Measurements from ENCODE around the gene C15orf40. TPM values are rescaled to one million over a fixed set of nuclear protein-coding genes. Genes with fewer than 3 reads are reported as not detected.
"Not testable (repeated sequence)": the region's sequence is repeated elsewhere in the genome, so short reads cannot be mapped to it uniquely, and the experiment has no call there.

C15orf40 gene
- total RNA-seq, 4 donors from 2014 or later: 18.7 to 37.2 (median 22.9) TPM

DNA sequence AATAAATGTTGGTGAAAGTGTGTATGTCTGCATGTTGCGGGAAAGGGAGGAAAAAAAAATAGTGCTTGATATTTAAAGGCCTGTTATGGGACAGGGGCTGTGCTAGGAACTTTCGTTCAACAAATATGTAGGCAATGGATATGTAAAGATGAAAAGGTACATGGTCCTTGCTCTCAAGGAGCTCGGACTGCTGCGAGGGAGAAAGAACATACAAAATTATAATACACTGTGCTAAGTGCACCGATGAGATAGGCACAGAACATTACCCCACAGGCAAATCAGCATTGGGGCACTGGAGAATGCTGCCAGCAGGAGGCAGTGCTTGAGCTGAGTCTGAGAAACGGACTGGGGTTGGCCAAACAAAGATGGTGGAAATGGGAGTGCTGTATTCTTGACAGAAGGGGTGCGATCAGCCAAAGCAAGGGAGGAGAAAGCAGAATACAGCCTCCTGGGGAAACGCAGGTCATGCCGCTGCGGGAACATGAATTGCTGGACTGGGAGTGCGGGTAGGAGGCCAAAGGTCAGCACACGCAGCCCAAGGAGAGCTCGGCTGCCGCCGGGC, 649 bp downstream of the C15orf40 start:
- Histone ChIP-seq H3K9me3 (no peaks in the 10 kb centered on the region), H3K27me3 (no peaks in the 10 kb centered on the region), H3K4me1 (peaks cover 35% of the 10 kb centered on the region), H3K36me3 (peaks cover 34% of the 10 kb centered on the region), H3K27ac (peak overlapping the region; percentile 91), H3K4me3 (peak overlapping the region; percentile 95)
- TF ChIP-seq, protein P1, sequence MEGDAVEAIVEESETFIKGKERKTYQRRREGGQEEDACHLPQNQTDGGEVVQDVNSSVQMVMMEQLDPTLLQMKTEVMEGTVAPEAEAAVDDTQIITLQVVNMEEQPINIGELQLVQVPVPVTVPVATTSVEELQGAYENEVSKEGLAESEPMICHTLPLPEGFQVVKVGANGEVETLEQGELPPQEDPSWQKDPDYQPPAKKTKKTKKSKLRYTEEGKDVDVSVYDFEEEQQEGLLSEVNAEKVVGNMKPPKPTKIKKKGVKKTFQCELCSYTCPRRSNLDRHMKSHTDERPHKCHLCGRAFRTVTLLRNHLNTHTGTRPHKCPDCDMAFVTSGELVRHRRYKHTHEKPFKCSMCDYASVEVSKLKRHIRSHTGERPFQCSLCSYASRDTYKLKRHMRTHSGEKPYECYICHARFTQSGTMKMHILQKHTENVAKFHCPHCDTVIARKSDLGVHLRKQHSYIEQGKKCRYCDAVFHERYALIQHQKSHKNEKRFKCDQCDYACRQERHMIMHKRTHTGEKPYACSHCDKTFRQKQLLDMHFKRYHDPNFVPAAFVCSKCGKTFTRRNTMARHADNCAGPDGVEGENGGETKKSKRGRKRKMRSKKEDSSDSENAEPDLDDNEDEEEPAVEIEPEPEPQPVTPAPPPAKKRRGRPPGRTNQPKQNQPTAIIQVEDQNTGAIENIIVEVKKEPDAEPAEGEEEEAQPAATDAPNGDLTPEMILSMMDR (IDR thresholded peaks at IDR 0.05): peak; percentile 29 to 74
- TF ChIP-seq POLR2A (IDR thresholded peaks at IDR 0.05): no peak
- 10% methylated on average over 12 of the region's 15 CpGs for WGBS
- peak in 1 of 2 donors; percentile 79 for DNase-seq (ENCODE audit: low spot score in 2 of 2)

DNA sequence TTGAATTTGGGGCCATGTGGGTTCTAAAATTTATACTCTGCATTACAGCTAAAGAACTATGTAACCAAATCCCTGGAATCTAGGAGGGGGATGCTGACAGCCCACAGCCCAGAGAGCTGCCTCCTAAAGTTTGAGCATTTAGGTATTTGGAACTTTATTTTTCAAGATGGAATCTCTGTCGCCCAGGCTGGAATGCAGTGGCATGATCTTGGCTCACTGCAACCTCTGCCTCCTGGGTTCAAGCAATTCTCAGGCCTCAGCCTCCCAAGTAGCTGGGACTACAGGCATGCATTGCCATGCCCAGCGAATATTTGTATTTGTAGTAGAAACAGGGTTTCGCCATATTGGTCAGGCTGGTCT, 10.8 kb downstream of the C15orf40 start:
- peaks cover 14% of the 10 kb centered on the region for H3K36me3 ChIP-seq
- not testable (repeated sequence) for H3K9me3 ChIP-seq; DNase-seq (ENCODE audit: low spot score in 2 of 2); H3K4me1 ChIP-seq; H3K4me3 ChIP-seq; H3K27me3 ChIP-seq; H3K27ac ChIP-seq
- whole genome bisulfite sequencing: 89% methylated on average over 3 of the region's 3 CpGs

DNA sequence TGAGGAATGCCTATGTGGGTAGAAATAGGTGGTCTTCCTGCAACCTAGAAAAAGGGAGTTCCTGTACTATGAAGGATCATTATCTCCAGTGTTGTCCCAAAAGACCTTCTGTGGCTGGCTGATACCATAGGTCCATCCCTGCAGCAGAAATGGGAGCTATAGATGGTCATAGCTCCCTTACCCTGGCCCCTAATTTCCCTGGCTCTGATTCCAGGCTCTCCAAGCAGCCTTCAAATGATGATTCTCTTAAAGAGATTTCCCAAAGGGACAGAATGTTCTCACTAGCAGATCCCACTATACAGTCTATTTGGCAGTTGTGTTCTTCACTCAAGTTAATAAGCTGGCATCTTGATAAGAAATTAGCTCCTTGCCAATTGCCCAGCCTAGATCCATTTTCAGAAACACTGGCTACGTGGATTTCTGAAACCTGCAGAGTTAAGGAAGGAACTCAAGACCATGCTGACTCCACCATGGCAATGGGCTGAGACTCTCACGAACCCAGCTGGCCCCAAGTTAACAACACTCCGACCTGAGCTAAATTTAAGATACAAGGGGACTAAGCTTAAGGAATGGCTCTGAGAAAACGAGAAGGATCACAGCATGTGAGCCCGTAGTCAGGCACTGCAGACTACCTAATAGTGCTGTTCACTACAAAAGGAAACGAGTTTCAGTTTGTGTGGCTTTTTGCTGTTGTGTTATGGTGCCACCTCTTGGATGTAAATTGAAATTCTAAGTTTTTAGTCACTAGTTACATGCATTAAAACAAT, 11.4 kb downstream of the C15orf40 start:
- no peaks in the 10 kb centered on the region for H3K27me3 ChIP-seq
- H3K36me3 ChIP-seq: peaks cover 8% of the 10 kb centered on the region
- no peak overlapping the region for H3K27ac ChIP-seq
- TF ChIP-seq POLR2A (IDR thresholded peaks at IDR 0.05) (no peak), POLR2AphosphoS5 (IDR thresholded peaks at IDR 0.05) (no peak), EP300 (IDR thresholded peaks at IDR 0.05) (no peak)
- TF ChIP-seq, protein P1 (IDR thresholded peaks at IDR 0.05): no peak
- 0% methylated on average over 6 of the region's 6 CpGs for WGBS
- peak overlapping the region; percentile 14 for H3K4me3 ChIP-seq
- no peaks in the 10 kb centered on the region for H3K9me3 ChIP-seq
- H3K4me1 ChIP-seq: peaks cover 8% of the 10 kb centered on the region
- no peak for DNase-seq (ENCODE audit: low spot score in 2 of 2)

DNA sequence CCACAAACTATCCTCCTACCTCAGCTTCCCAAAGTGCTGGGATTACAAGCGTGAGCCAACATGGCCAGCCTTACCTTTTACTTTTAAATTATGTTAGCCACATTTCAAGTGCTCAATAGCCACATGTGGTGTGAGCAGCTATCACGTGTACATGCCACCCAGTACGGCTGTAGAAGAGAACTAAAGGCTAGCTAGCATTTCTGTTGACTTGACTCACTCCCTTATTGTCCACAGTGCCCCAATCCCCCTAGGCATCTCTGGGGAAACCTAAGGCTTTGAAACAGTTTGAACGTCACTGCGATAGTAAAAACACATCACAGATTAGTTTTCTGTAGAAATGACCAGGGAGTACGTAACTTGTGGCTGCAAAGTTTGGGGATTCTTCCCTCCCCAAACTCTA, 12.0 kb downstream of the C15orf40 start:
- TF ChIP-seq, protein P1 (IDR thresholded peaks at IDR 0.05): no peak
- TF ChIP-seq EP300 (IDR thresholded peaks at IDR 0.05) (no peak), POLR2AphosphoS5 (IDR thresholded peaks at IDR 0.05) (no peak), POLR2A (IDR thresholded peaks at IDR 0.05) (no peak)

DNA sequence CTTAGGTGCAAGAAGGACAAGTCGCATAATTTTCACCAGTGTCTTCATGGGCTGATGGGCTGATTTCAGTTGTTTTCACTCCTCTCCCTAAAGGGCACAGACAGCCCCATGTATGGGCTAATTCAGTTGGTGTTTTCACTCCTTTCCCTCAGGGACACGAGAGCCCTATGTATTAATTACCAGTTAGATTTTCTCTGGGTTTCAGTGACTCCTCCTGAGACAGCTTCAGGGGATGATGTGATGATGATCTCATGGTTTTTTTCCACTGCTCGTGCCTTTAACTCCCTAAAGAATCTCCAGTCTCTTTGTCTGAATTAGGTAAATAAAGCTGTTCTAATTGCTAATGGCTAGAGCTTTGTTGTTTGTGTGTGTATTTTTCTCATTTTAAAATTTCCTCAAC, 15.5 kb downstream of the C15orf40 start:
- Histone ChIP-seq H3K27ac (no peak overlapping the region), H3K27me3 (no peaks in the 10 kb centered on the region), H3K36me3 (peaks cover 5% of the 10 kb centered on the region), H3K4me3 (no peak overlapping the region), H3K4me1 (peaks cover 8% of the 10 kb centered on the region), H3K9me3 (no peaks in the 10 kb centered on the region)
- no peak for DNase-seq (ENCODE audit: low spot score in 2 of 2)
- TF ChIP-seq POLR2A (IDR thresholded peaks at IDR 0.05): no peak
- TF ChIP-seq, protein P1 (IDR thresholded peaks at IDR 0.05): no peak
- TF ChIP-seq EP300 (IDR thresholded peaks at IDR 0.05): no peak
- TF ChIP-seq POLR2AphosphoS5 (IDR thresholded peaks at IDR 0.05): no peak
- WGBS: 60% methylated on average over 3 of the region's 3 CpGs

More for the DNA sequence above, 12.0 kb downstream of the C15orf40 start:
- H3K4me1 ChIP-seq: peaks cover 8% of the 10 kb centered on the region
- no peaks in the 10 kb centered on the region for H3K9me3 ChIP-seq
- H3K4me3 ChIP-seq: no peak overlapping the region
- 75% methylated on average over 6 of the region's 6 CpGs for WGBS
- H3K36me3 ChIP-seq: peaks cover 5% of the 10 kb centered on the region
- H3K27me3 ChIP-seq: no peaks in the 10 kb centered on the region
- no peak overlapping the region for H3K27ac ChIP-seq
- DNase-seq (ENCODE audit: low spot score in 2 of 2): no peak
